H4 (cell line): Measurements from ENCODE around the gene GPATCH8. TPM values are rescaled to one million over a fixed set of nuclear protein-coding genes. Genes with fewer than 3 reads are reported as not detected.

Source experiments
- DNase-seq: peaks from one replicate; pipeline ENCODE4 v3.0.0-alpha.2; 2015; ENCODE audit warnings: low spot score
- total RNA-seq: library from RNA; depleted of rRNA; stranded (reverse); fragments of >200 nt; shearing (Covaris generic); gene quantifications from 2 replicates; pipeline ENCODE4 v1.2.3, GENCODE V29; 2014; rRNA removed

GPATCH8 gene
- total RNA-seq, 1 experiment from 2014 or later = 15.0 TPM

GRCh38 chr17:44355642-44356099, 147.5 kb downstream of the GPATCH8 start:
- no peak for DNase-seq

GRCh38 chr17:44354582-44355561, 148.3 kb downstream of the GPATCH8 start:
- no peak for DNase-seq

GRCh38 chr17:44353672-44354331, 149.4 kb downstream of the GPATCH8 start:
- no peak for DNase-seq

- DNase-seq = no peak
Observed at GRCh38 chr17:44352828-44353671, 150.2 kb downstream of the GPATCH8 start.

- no peak for DNase-seq
Observed at GRCh38 chr17:44351961-44352827, 151.0 kb downstream of the GPATCH8 start.

GRCh38 chr17:44351464-44351863, 151.7 kb downstream of the GPATCH8 start:
- no peak for DNase-seq

GRCh38 chr17:44350733-44351226, 152.4 kb downstream of the GPATCH8 start:
- DNase-seq = peak; percentile 38

GRCh38 chr17:44349553-44350070, 153.6 kb downstream of the GPATCH8 start:
- no peak for DNase-seq

- DNase-seq = no peak
Observed at GRCh38 chr17:44348988-44349364, 154.2 kb downstream of the GPATCH8 start.

GRCh38 chr17:44348234-44348987, 154.8 kb downstream of the GPATCH8 start:
- DNase-seq = no peak

Other genes with a start within 250 kb of the GPATCH8 start
- gene SLC4A1, start 235.3 kb downstream of the GPATCH8 start, total RNA-seq = not detected in 2 replicates
- gene RUNDC3A, start 194.8 kb downstream of the GPATCH8 start, total RNA-seq = not detected in 2 replicates
- gene SLC25A39, start 178.6 kb downstream of the GPATCH8 start, total RNA-seq = 90.3 and 108 TPM in 2 replicates
- gene GRN, start 158.1 kb downstream of the GPATCH8 start, total RNA-seq = 97.6 and 134 TPM in 2 replicates
- 3.4 and 6.5 TPM in 2 replicates for gene FAM171A2, start 139.6 kb downstream of the GPATCH8 start, total RNA-seq
- 0.21 and 0.82 TPM in 2 replicates for gene ITGA2B, start 113.8 kb downstream of the GPATCH8 start, total RNA-seq
- 5.9 and 6.2 TPM in 2 replicates for gene FZD2, start 54.1 kb upstream of the GPATCH8 start, total RNA-seq
- 13.7 and 16.4 TPM in 2 replicates for gene MEIOC, start 153.1 kb upstream of the GPATCH8 start, total RNA-seq
- gene CCDC43, start 186.4 kb upstream of the GPATCH8 start, total RNA-seq = 30.8 and 46.6 TPM in 2 replicates
- gene DBF4B, start 205.3 kb upstream of the GPATCH8 start, total RNA-seq = 8.7 and 9.2 TPM in 2 replicates